HG03520 (cell line): Measurements from ENCODE around the gene MAN2A2.
A peak's percentile ranks its signal among the peaks of the same experiment; 100 is the strongest.
"Not testable (repeated sequence)": the region's sequence is repeated elsewhere in the genome, so short reads cannot be mapped to it uniquely, and the experiment has no call there.

ENCODE experiments used
- ATAC-seq: cut with Tn5 transposase; IDR thresholded peaks from one replicate; pipeline ENCODE4 v1.9.1; 2021; ENCODE audit warnings: mild to moderate bottlenecking, moderate library complexity; ENCODE audit not compliant: unreplicated experiment

MAN2A2 gene

GRCh38 chr15:90883526-90883975, 19.6 kb upstream of the MAN2A2 start:
- ATAC-seq = no peak

GRCh38 chr15:90883976-90884718, 19.0 kb upstream of the MAN2A2 start, which contains the start of gene FES:
Gene FES, plus strand, starts transcription at chr15:90884504. Its CDS starts 542 bp downstream, at chr15:90885046.
- no peak for ATAC-seq

- ATAC-seq = no peak
Measured at GRCh38 chr15:90884719-90885431, 18.2 kb upstream of the MAN2A2 start.

GRCh38 chr15:90885432-90886290, 17.4 kb upstream of the MAN2A2 start:
- ATAC-seq = peak; percentile 52

GRCh38 chr15:90886291-90886614, 16.8 kb upstream of the MAN2A2 start:
- ATAC-seq = no peak

GRCh38 chr15:90887037-90887481, 16.0 kb upstream of the MAN2A2 start:
- ATAC-seq = no peak

- ATAC-seq = no peak
Measured at GRCh38 chr15:90889313-90889730, 13.8 kb upstream of the MAN2A2 start.

- ATAC-seq = no peak
Measured at GRCh38 chr15:90889736-90890456, 13.2 kb upstream of the MAN2A2 start.

- ATAC-seq = no peak
Measured at GRCh38 chr15:90890839-90891238, 12.3 kb upstream of the MAN2A2 start.

- ATAC-seq = no peak
Measured at GRCh38 chr15:90891346-90891949, 11.7 kb upstream of the MAN2A2 start.

- no peak for ATAC-seq
Measured at GRCh38 chr15:90892023-90892422, 11.1 kb upstream of the MAN2A2 start.

- ATAC-seq = no peak
Measured at GRCh38 chr15:90892498-90893174, 10.5 kb upstream of the MAN2A2 start.

- no peak for ATAC-seq
Measured at GRCh38 chr15:90893175-90894090, 9.7 kb upstream of the MAN2A2 start.

- ATAC-seq = no peak
Measured at GRCh38 chr15:90895571-90896117, 7.5 kb upstream of the MAN2A2 start.

- not testable (repeated sequence) for ATAC-seq
Measured at GRCh38 chr15:90897131-90897655, 5.9 kb upstream of the MAN2A2 start.

- ATAC-seq = no peak
Measured at GRCh38 chr15:90901175-90902039, 1.7 kb upstream of the MAN2A2 start.
